RPMI7951 (cell line): ENCODE measurements around the gene NXN. TPM values are rescaled to one million over a fixed set of nuclear protein-coding genes. Genes with fewer than 3 reads are reported as not detected.
"Not testable (repeated sequence)": the region's sequence is repeated elsewhere in the genome, so short reads cannot be mapped to it uniquely, and the experiment has no call there.

Experiments used
- DNase-seq: peaks from one replicate; pipeline ENCODE4 v3.0.0-alpha.2; 2012; ENCODE audit warnings: low read depth
- total RNA-seq: library from RNA; depleted of rRNA; stranded (reverse); fragments of >200 nt; shearing (Covaris generic); gene quantifications from 2 replicates; pipeline ENCODE4 v1.2.3, GENCODE V29; 2014

Gene NXN
- total RNA-seq, 1 experiment from 2014 or later, result 5.9 TPM

- no peak for DNase-seq
These were observed 149.2 kb downstream of the NXN start for GRCh38 chr17:830381-830780.

GRCh38 chr17:829614-830013 is 150.0 kb downstream of the NXN start:
- not testable (repeated sequence) for DNase-seq

- DNase-seq, result peak; percentile 61
These were observed 150.8 kb downstream of the NXN start for GRCh38 chr17:828761-829160.

- no peak for DNase-seq
These were observed 152.8 kb downstream of the NXN start for GRCh38 chr17:826778-827177.

- no peak for DNase-seq
These were observed 154.4 kb downstream of the NXN start for GRCh38 chr17:825216-825615.

GRCh38 chr17:824378-824777 is 155.2 kb downstream of the NXN start:
- no peak for DNase-seq

GRCh38 chr17:823501-823902 is 156.1 kb downstream of the NXN start:
- DNase-seq, result no peak

GRCh38 chr17:819251-819650 is 160.3 kb downstream of the NXN start:
- no peak for DNase-seq

GRCh38 chr17:814371-814770 is 165.2 kb downstream of the NXN start:
- DNase-seq, result no peak

GRCh38 chr17:812638-813204 is 166.9 kb downstream of the NXN start:
- no peak for DNase-seq

GRCh38 chr17:811051-811784 is 168.4 kb downstream of the NXN start:
- no peak for DNase-seq

- DNase-seq, result no peak
These were observed 171.9 kb downstream of the NXN start for GRCh38 chr17:807523-808294.

- DNase-seq, result no peak
These were observed 172.6 kb downstream of the NXN start for GRCh38 chr17:806781-807522.

- no peak for DNase-seq
These were observed 173.2 kb downstream of the NXN start for GRCh38 chr17:806346-806745.

- DNase-seq, result not testable (repeated sequence)
These were observed 173.7 kb downstream of the NXN start for GRCh38 chr17:805886-806285.

- DNase-seq, result no peak
These were observed 174.8 kb downstream of the NXN start for GRCh38 chr17:804541-805435.

GRCh38 chr17:802901-803881 is 176.4 kb downstream of the NXN start:
- DNase-seq, result no peak

GRCh38 chr17:802481-802880 is 177.1 kb downstream of the NXN start:
- DNase-seq, result no peak

- DNase-seq, result no peak
These were observed 177.9 kb downstream of the NXN start for GRCh38 chr17:801660-802059.
